ENCODE data around the gene ACTG1. TPM values are rescaled to one million over a fixed set of nuclear protein-coding genes. Genes with fewer than 3 reads are reported as not detected.

The ACTG1 gene
- total RNA-seq, 1 experiment from 2014 or later = 1,461 TPM

DNA sequence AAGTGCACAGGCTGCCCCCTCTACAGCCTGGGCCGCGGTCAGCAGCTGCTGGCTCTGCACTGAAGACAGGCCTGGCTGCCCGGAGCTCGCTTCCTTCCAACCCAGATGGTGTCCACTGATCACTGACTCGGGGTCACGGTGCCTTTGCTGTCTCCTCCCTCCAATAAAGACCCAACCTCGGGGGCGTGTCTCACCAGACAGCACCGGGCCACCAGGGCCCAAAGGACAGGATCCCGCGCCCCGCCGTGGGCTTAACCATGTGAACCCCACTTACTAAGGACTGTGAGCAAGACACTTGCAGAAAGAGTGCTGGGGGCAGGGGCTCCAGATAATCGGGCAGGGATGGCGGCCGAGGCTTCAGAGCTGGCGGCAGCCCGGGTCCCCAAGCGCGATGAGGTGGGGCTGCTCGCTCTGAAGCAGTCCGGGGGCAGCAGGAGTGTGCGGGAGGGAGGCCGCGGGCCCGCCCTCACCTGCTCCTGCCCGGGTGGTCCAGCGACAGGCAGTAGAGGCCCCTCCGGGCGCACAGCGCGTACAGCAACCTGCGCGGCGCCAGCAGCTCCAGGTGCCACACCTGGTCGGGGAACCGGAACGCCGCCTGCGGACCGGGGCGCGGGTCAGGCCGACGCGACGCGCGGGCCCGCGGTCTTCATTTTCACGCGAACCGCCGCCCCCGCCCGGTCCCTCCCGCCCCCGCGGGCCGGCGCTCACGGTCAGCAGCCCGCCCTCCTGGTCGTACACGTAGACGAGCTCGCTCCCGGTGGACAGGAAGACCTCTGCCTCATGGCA lies 39.1 kb upstream of the ACTG1 start:
- BruUV-seq (replicated peaks) = no TSS peak
- H3K27ac Mint-ChIP-seq (ENCODE audit: low read depth, unreplicated experiment) = peak overlapping the region; percentile 49
- DNase-seq (ENCODE audit: unreplicated experiment) = peak; percentile 19
- ChIA-PET POLR2A (interaction anchor here (0.6 to 4.0 kb wide), 22 partner anchors 8 to 258 kb away, joined by 3 to 65 read pairs (median 6); partner anchors contain the start of genes ACTG1, ARL16, HGS and MRPL12), CTCF (interaction anchor here (0.6 to 5.0 kb wide), 3 partner anchors 39 to 290 kb away, joined by 3 to 28 read pairs (median 3); partner anchors contain the start of gene ACTG1)
- no peaks in the 10 kb centered on the region for H3K9me3 Mint-ChIP-seq (ENCODE audit: unreplicated experiment)
- TF ChIP-seq, protein P1, sequence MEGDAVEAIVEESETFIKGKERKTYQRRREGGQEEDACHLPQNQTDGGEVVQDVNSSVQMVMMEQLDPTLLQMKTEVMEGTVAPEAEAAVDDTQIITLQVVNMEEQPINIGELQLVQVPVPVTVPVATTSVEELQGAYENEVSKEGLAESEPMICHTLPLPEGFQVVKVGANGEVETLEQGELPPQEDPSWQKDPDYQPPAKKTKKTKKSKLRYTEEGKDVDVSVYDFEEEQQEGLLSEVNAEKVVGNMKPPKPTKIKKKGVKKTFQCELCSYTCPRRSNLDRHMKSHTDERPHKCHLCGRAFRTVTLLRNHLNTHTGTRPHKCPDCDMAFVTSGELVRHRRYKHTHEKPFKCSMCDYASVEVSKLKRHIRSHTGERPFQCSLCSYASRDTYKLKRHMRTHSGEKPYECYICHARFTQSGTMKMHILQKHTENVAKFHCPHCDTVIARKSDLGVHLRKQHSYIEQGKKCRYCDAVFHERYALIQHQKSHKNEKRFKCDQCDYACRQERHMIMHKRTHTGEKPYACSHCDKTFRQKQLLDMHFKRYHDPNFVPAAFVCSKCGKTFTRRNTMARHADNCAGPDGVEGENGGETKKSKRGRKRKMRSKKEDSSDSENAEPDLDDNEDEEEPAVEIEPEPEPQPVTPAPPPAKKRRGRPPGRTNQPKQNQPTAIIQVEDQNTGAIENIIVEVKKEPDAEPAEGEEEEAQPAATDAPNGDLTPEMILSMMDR (IDR thresholded peaks at IDR 0.05; ENCODE audit: unreplicated experiment) = no peak
- H3K36me3 Mint-ChIP-seq (ENCODE audit: insufficient read depth, unreplicated experiment) = peaks cover 50% of the 10 kb centered on the region
- peak overlapping the region; percentile 82 for H3K4me3 Mint-ChIP-seq (ENCODE audit: unreplicated experiment)
- peaks cover 6% of the 10 kb centered on the region for H3K4me1 Mint-ChIP-seq (ENCODE audit: insufficient read depth, unreplicated experiment)
- H3K27me3 Mint-ChIP-seq (ENCODE audit: insufficient read depth, unreplicated experiment) = no peaks in the 10 kb centered on the region
- intact Hi-C loops (cut with micrococcal nuclease) = loop anchor here (1.0 to 2.0 kb wide), 2 partner anchors 25 to 33 kb away; no protein-coding TSS in a partner anchor

DNA sequence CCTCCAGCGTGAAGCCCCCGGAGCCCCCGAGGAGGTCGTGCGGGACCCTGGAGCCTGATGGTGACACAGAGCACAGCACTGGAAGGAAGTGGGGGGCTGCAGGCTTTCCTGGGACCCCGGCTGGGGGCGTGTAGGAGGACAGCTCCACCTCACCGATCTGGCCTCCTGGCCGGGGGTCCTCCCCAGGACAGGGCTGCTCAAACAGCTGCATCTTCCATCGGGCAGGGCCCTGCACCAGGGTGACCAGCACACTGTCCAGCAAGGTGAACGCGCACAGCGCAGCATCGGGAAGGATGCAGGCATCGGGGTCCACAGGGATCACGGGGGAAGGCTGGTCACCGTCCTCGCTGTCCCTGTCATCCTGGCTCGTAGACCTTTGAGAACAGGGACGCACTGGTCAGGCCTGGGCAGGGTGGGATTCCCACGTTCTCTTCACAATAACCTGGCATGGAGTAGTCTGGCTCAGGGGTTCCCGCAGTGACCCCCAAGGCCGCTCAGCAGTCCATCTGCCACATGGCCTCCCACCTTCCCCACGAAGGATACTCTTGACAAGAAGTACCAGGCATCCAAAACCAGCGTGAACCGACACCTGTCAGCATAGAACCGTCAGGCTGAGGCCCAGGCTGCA lies 38.3 kb upstream of the ACTG1 start:
- TF ChIP-seq, protein P1 (IDR thresholded peaks at IDR 0.05; ENCODE audit: unreplicated experiment) = no peak
- H3K9me3 Mint-ChIP-seq (ENCODE audit: unreplicated experiment) = no peaks in the 10 kb centered on the region
- H3K27me3 Mint-ChIP-seq (ENCODE audit: insufficient read depth, unreplicated experiment) = no peaks in the 10 kb centered on the region
- DNase-seq (ENCODE audit: unreplicated experiment) = no peak
- intact Hi-C loops (cut with micrococcal nuclease) = no loop called here
- CTCF ChIA-PET = interaction anchor here (0.6 to 5.0 kb wide), 4 partner anchors 38 to 289 kb away, joined by 3 to 28 read pairs (median 4); partner anchors contain the start of gene ACTG1
- peak overlapping the region; percentile 82 for H3K4me3 Mint-ChIP-seq (ENCODE audit: unreplicated experiment)
- POLR2A ChIA-PET = interaction anchor here (0.7 to 4.0 kb wide), 8 partner anchors 14 to 157 kb away, joined by 3 to 65 read pairs (median 13); partner anchors contain the start of genes ACTG1, ARL16 and HGS
- peaks cover 6% of the 10 kb centered on the region for H3K4me1 Mint-ChIP-seq (ENCODE audit: insufficient read depth, unreplicated experiment)
- TSS peak; percentile 7 for BruUV-seq (replicated peaks)
- H3K27ac Mint-ChIP-seq (ENCODE audit: low read depth, unreplicated experiment) = peak overlapping the region; percentile 49
- peaks cover 43% of the 10 kb centered on the region for H3K36me3 Mint-ChIP-seq (ENCODE audit: insufficient read depth, unreplicated experiment)

DNA sequence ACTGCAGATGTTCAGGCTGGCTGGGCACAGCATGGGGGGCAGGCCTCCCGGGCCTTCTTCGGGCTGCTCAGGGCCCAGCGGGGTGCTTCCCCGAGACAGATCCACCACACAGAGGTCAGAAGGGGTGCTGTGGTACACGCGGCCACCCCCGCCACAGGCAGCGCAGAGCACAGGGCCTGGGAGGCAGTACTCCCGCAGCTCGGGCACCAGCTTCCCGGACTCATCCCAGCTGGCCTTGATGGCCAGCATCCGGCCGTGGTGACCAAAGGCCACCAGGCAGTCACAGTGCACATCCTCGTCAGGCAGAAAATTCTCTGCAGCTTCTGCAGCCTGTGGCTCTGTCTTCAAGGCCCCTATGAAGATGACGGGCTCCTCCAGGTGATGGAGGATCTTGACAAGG lies 37.7 kb upstream of the ACTG1 start:
- no TSS peak for BruUV-seq (replicated peaks)
- ChIA-PET CTCF (interaction anchor here (0.8 kb wide), 1 partner anchor 51 kb away, joined by 4 read pairs; no protein-coding TSS in a partner anchor), POLR2A (no interaction called here)
- intact Hi-C loops (cut with micrococcal nuclease) = no loop called here
- DNase-seq (ENCODE audit: unreplicated experiment) = no peak
- H3K27me3 Mint-ChIP-seq (ENCODE audit: insufficient read depth, unreplicated experiment) = no peaks in the 10 kb centered on the region
- H3K4me3 Mint-ChIP-seq (ENCODE audit: unreplicated experiment) = peak overlapping the region; percentile 82
- peaks cover 6% of the 10 kb centered on the region for H3K4me1 Mint-ChIP-seq (ENCODE audit: insufficient read depth, unreplicated experiment)
- peaks cover 36% of the 10 kb centered on the region for H3K36me3 Mint-ChIP-seq (ENCODE audit: insufficient read depth, unreplicated experiment)
- TF ChIP-seq, protein P1 (IDR thresholded peaks at IDR 0.05; ENCODE audit: unreplicated experiment) = no peak
- no peaks in the 10 kb centered on the region for H3K9me3 Mint-ChIP-seq (ENCODE audit: unreplicated experiment)
- H3K27ac Mint-ChIP-seq (ENCODE audit: low read depth, unreplicated experiment) = peak overlapping the region; percentile 49

DNA sequence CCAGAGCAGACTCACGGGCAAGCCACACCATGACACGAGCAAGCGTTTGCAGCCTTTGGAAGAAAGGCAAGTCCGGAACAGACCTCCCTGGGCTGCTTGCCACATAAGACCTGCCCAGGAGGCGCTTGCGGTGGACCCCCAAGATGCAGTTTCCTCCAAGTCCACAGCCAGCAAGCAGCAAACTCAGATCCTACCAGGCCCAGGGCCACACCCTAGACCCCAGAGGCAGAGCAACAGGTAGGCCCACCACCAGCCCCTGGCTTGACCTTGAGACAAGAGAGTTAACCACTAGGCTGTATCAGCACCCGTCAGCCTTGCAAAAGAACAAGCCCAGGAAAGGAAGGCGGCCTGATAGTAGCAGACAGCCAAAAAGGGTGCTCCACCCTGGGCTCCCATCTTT lies 37.2 kb upstream of the ACTG1 start:
- POLR2A ChIA-PET = no interaction called here
- Mint-ChIP-seq H3K36me3 (ENCODE audit: insufficient read depth, unreplicated experiment) (peaks cover 36% of the 10 kb centered on the region), H3K4me3 (ENCODE audit: unreplicated experiment) (peak overlapping the region; percentile 82), H3K9me3 (ENCODE audit: unreplicated experiment) (no peaks in the 10 kb centered on the region), H3K4me1 (ENCODE audit: insufficient read depth, unreplicated experiment) (peaks cover 6% of the 10 kb centered on the region), H3K27ac (ENCODE audit: low read depth, unreplicated experiment) (no peak overlapping the region), H3K27me3 (ENCODE audit: insufficient read depth, unreplicated experiment) (no peaks in the 10 kb centered on the region)
- TF ChIP-seq, protein P1 (IDR thresholded peaks at IDR 0.05; ENCODE audit: unreplicated experiment) = no peak
- intact Hi-C loops (cut with micrococcal nuclease) = no loop called here
- BruUV-seq (replicated peaks) = no TSS peak
- DNase-seq (ENCODE audit: unreplicated experiment) = no peak
- CTCF ChIA-PET = interaction anchor here (0.8 to 1.2 kb wide), 2 partner anchors 51 kb away, joined by 4 read pairs; no protein-coding TSS in a partner anchor
